WTC11 (cell line): ENCODE data around the gene MTA3. TPM values are rescaled to one million over a fixed set of nuclear protein-coding genes. Genes with fewer than 3 reads are reported as not detected.

ENCODE experiments used
- ATAC-seq: fragments of 200-7000 bp; cut with Tn5 transposase; 2 replicates; pipeline ENCODE4 v1.10.0; 2021; ENCODE audit warnings: mild to moderate bottlenecking, moderate library complexity
- CTCF ChIA-PET: fragments of 300-600 bp; sonication (Branson Sonifier 250); formaldehyde crosslinking; loops from one replicate; lab custom pipeline; 2021; ENCODE audit warnings: antibody characterized with exemption; lab: Charles Lee
- POLR2A ChIA-PET: fragments of 350-600 bp; sonication (Branson Sonifier 250); formaldehyde crosslinking; loops from one replicate; lab custom pipeline; 2021; ENCODE audit warnings: antibody characterized with exemption; lab: Charles Lee
- DNase-seq: peaks from one replicate; pipeline ENCODE4 v3.0.0; 2021; ENCODE audit warnings: low spot score
- H3K27ac Mint-ChIP-seq: 2 replicates; pipeline ENCODE4 v1.8.0; 2021; ENCODE audit warnings: mixed read lengths
- H3K27me3 Mint-ChIP-seq: 2 replicates; pipeline ENCODE4 v1.8.0; 2021; ENCODE audit warnings: low read depth, mild to moderate bottlenecking, moderate library complexity, mixed read lengths
- H3K36me3 Mint-ChIP-seq: 2 replicates; pipeline ENCODE4 v1.8.0; 2021; ENCODE audit warnings: mixed read lengths
- H3K4me1 Mint-ChIP-seq: 2 replicates; pipeline ENCODE4 v1.8.0; 2022; ENCODE audit warnings: mixed read lengths
- H3K4me3 Mint-ChIP-seq: 2 replicates; pipeline ENCODE4 v1.8.0; 2021; ENCODE audit warnings: mild to moderate bottlenecking, moderate library complexity, mixed read lengths
- H3K9me3 Mint-ChIP-seq: 2 replicates; pipeline ENCODE4 v1.8.0; 2021; ENCODE audit warnings: mixed read lengths
- CDX4 ChIP-seq: fragments of 250-450 bp; sonication (Bioruptor Pico); IDR thresholded peaks from 2 replicates; pipeline ENCODE4 v1.9.0; 2021; ENCODE audit warnings: moderate library complexity, mild to moderate bottlenecking, inconsistent platforms, borderline replicate concordance
- CREB1 ChIP-seq: sonication (generic); formaldehyde crosslinking; IDR thresholded peaks from 2 replicates; pipeline ENCODE4 v1.8.0; 2023; ENCODE audit warnings: mild to moderate bottlenecking, missing genetic modification reagents
- CTCF ChIP-seq: fragments of 200-600 bp; IDR thresholded peaks from 2 replicates; pipeline ENCODE4 v1.8.0; 2022; ENCODE audit warnings: antibody characterized with exemption
- ETV6 ChIP-seq: sonication (generic); formaldehyde crosslinking; IDR thresholded peaks from 2 replicates; pipeline ENCODE4 v1.8.1; 2022; ENCODE audit warnings: mild to moderate bottlenecking, missing genetic modification reagents
- FOXP4 ChIP-seq: sonication (generic); formaldehyde crosslinking; IDR thresholded peaks from 2 replicates; pipeline ENCODE4 v1.8.0; 2022; ENCODE audit warnings: mild to moderate bottlenecking, missing genetic modification reagents
- GRHL2 ChIP-seq: fragments of 250-450 bp; sonication (Bioruptor Pico); IDR thresholded peaks from 2 replicates; pipeline ENCODE4 v1.8.0; 2022; ENCODE audit warnings: mild to moderate bottlenecking, moderate library complexity; ENCODE audit not compliant: insufficient replicate concordance, severe bottlenecking
- MLX ChIP-seq: sonication (generic); formaldehyde crosslinking; IDR thresholded peaks from 2 replicates; pipeline ENCODE4 v1.8.1; 2023; ENCODE audit warnings: mild to moderate bottlenecking, missing genetic modification reagents, moderate library complexity
- USF2 ChIP-seq: sonication (generic); formaldehyde crosslinking; IDR thresholded peaks from 2 replicates; pipeline ENCODE4 v1.8.1; 2023; ENCODE audit warnings: mild to moderate bottlenecking, missing genetic modification reagents, moderate library complexity
- ZBTB21 ChIP-seq: sonication (generic); formaldehyde crosslinking; IDR thresholded peaks from 2 replicates; pipeline ENCODE4 v1.8.1; 2023; ENCODE audit warnings: mild to moderate bottlenecking, missing genetic modification reagents, borderline replicate concordance
- ZNF138 ChIP-seq: sonication (generic); formaldehyde crosslinking; conservative IDR thresholded peaks from 2 replicates; pipeline ENCODE4 v1.8.1; 2022; ENCODE audit warnings: mild to moderate bottlenecking, moderate library complexity, missing genetic modification reagents
- ZNF671 ChIP-seq: fragments of 250-450 bp; sonication (Bioruptor Pico); IDR thresholded peaks from 2 replicates; pipeline ENCODE4 v1.8.0; 2021; ENCODE audit warnings: mild to moderate bottlenecking
- total RNA-seq: library from RNA; stranded (reverse); gene quantifications from 3 replicates; pipeline ENCODE4 v1.2.3, GENCODE V29; 2021
- TF ChIP-seq, protein P1 (sequence below): sonication (generic); formaldehyde crosslinking; IDR thresholded peaks from 2 replicates; pipeline ENCODE4 v1.8.0; 2022; ENCODE audit warnings: mild to moderate bottlenecking, missing genetic modification reagents
- TF ChIP-seq, protein P2 (sequence below): sonication (generic); formaldehyde crosslinking; IDR thresholded peaks from 2 replicates; pipeline ENCODE4 v1.8.1; 2022; ENCODE audit warnings: low read depth, missing genetic modification reagents, borderline replicate concordance
- TF ChIP-seq, protein P3 (sequence below): sonication (generic); formaldehyde crosslinking; IDR thresholded peaks from 2 replicates; pipeline ENCODE4 v1.8.0; 2023; ENCODE audit warnings: missing genetic modification reagents
- TF ChIP-seq, protein P4 (sequence below): sonication (generic); formaldehyde crosslinking; IDR thresholded peaks from 2 replicates; pipeline ENCODE4 v1.8.1; 2022; ENCODE audit warnings: mild to moderate bottlenecking, moderate library complexity, missing genetic modification reagents
- TF ChIP-seq, protein P5 (sequence below): sonication (generic); formaldehyde crosslinking; IDR thresholded peaks from 2 replicates; pipeline ENCODE4 v1.8.1; 2022; ENCODE audit warnings: low read depth, mild to moderate bottlenecking, moderate library complexity, missing genetic modification reagents, borderline replicate concordance

Gene MTA3
- total RNA-seq, 1 experiment from 2014 or later: 153 TPM

- Mint-ChIP-seq H3K36me3 (peaks cover 1% of the 10 kb centered on the region), H3K4me3 (no peak overlapping the region), H3K27me3 (no peaks in the 10 kb centered on the region), H3K9me3 (peaks cover 4% of the 10 kb centered on the region; the same call in 1 of the 2 replicates), H3K4me1 (peaks cover 32% of the 10 kb centered on the region), H3K27ac (peak overlapping the region; percentile 43; the same call in 1 of the 2 replicates)
- TF ChIP-seq USF2 (CRISPR knock-in tag): peak; percentile 51; the same call in 1 of the 2 replicates
- TF ChIP-seq CTCF: peak; percentile 62
- TF ChIP-seq, protein P1, sequence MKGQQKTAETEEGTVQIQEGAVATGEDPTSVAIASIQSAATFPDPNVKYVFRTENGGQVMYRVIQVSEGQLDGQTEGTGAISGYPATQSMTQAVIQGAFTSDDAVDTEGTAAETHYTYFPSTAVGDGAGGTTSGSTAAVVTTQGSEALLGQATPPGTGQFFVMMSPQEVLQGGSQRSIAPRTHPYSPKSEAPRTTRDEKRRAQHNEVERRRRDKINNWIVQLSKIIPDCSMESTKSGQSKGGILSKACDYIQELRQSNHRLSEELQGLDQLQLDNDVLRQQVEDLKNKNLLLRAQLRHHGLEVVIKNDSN (CRISPR knock-in tag): peak; percentile 37; the same call in 1 of the 2 replicates
- no peak for TF ChIP-seq ZNF138
- ChIA-PET CTCF (interaction anchor here (0.6 to 2.9 kb wide), 16 partner anchors 9 to 385 kb away, joined by 3 to 7 read pairs (median 4); no protein-coding TSS in a partner anchor), POLR2A (interaction anchor here (1.0 kb wide), 1 partner anchor 22 kb away, joined by 3 read pairs; the partner anchor contains the start of gene HAAO)
- ATAC-seq (peak; percentile 97), DNase-seq (peak; percentile 74)
Measured at GRCh38 chr2:42770288-42771131, 202.1 kb downstream of the MTA3 start.

- no peak for ATAC-seq
- Mint-ChIP-seq H3K36me3 (peaks cover 10% of the 10 kb centered on the region), H3K27ac (no peak overlapping the region), H3K9me3 (peaks cover 12% of the 10 kb centered on the region; the same call in 1 of the 2 replicates), H3K4me3 (no peak overlapping the region), H3K4me1 (peaks cover 32% of the 10 kb centered on the region), H3K27me3 (no peaks in the 10 kb centered on the region)
- ChIA-PET CTCF (interaction anchor here (1.1 to 2.3 kb wide), 5 partner anchors 14 to 57 kb away, joined by 3 to 7 read pairs (median 5); no protein-coding TSS in a partner anchor), POLR2A (no interaction called here)
- DNase-seq: no peak
- TF ChIP-seq ZBTB21 (CRISPR knock-in tag): no peak
- no peak for TF ChIP-seq MLX (CRISPR knock-in tag)
- TF ChIP-seq GRHL2: no peak
- TF ChIP-seq FOXP4 (CRISPR knock-in tag): no peak
- TF ChIP-seq ETV6 (CRISPR knock-in tag): no peak
- TF ChIP-seq, protein P2, sequence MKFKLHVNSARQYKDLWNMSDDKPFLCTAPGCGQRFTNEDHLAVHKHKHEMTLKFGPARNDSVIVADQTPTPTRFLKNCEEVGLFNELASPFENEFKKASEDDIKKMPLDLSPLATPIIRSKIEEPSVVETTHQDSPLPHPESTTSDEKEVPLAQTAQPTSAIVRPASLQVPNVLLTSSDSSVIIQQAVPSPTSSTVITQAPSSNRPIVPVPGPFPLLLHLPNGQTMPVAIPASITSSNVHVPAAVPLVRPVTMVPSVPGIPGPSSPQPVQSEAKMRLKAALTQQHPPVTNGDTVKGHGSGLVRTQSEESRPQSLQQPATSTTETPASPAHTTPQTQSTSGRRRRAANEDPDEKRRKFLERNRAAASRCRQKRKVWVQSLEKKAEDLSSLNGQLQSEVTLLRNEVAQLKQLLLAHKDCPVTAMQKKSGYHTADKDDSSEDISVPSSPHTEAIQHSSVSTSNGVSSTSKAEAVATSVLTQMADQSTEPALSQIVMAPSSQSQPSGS (CRISPR knock-in tag): no peak
- TF ChIP-seq, protein P3, sequence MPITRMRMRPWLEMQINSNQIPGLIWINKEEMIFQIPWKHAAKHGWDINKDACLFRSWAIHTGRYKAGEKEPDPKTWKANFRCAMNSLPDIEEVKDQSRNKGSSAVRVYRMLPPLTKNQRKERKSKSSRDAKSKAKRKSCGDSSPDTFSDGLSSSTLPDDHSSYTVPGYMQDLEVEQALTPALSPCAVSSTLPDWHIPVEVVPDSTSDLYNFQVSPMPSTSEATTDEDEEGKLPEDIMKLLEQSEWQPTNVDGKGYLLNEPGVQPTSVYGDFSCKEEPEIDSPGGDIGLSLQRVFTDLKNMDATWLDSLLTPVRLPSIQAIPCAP (CRISPR knock-in tag): no peak
- TF ChIP-seq ZNF671 (CRISPR knock-in tag): no peak
- TF ChIP-seq CDX4 (CRISPR knock-in tag): no peak
- TF ChIP-seq, protein P4, sequence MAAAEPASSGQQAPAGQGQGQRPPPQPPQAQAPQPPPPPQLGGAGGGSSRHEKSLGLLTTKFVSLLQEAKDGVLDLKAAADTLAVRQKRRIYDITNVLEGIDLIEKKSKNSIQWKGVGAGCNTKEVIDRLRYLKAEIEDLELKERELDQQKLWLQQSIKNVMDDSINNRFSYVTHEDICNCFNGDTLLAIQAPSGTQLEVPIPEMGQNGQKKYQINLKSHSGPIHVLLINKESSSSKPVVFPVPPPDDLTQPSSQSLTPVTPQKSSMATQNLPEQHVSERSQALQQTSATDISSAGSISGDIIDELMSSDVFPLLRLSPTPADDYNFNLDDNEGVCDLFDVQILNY (CRISPR knock-in tag): no peak
- no peak for TF ChIP-seq CREB1 (CRISPR knock-in tag)
- no peak for TF ChIP-seq ZNF138
- no peak for TF ChIP-seq CTCF
- TF ChIP-seq, protein P5, sequence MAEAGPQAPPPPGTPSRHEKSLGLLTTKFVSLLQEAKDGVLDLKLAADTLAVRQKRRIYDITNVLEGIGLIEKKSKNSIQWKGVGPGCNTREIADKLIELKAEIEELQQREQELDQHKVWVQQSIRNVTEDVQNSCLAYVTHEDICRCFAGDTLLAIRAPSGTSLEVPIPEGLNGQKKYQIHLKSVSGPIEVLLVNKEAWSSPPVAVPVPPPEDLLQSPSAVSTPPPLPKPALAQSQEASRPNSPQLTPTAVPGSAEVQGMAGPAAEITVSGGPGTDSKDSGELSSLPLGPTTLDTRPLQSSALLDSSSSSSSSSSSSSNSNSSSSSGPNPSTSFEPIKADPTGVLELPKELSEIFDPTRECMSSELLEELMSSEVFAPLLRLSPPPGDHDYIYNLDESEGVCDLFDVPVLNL (CRISPR knock-in tag): no peak
Measured at GRCh38 chr2:42771546-42772153, 203.2 kb downstream of the MTA3 start.
